ENCODE data around the gene NKD1.
"Not testable (repeated sequence)": the region's sequence is repeated elsewhere in the genome, so short reads cannot be mapped to it uniquely, and the experiment has no call there.

The NKD1 gene, protein sequence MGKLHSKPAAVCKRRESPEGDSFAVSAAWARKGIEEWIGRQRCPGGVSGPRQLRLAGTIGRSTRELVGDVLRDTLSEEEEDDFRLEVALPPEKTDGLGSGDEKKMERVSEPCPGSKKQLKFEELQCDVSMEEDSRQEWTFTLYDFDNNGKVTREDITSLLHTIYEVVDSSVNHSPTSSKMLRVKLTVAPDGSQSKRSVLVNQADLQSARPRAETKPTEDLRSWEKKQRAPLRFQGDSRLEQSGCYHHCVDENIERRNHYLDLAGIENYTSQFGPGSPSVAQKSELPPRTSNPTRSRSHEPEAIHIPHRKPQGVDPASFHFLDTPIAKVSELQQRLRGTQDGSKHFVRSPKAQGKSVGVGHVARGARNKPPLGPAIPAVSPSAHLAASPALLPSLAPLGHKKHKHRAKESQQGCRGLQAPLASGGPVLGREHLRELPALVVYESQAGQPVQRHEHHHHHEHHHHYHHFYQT

DNA sequence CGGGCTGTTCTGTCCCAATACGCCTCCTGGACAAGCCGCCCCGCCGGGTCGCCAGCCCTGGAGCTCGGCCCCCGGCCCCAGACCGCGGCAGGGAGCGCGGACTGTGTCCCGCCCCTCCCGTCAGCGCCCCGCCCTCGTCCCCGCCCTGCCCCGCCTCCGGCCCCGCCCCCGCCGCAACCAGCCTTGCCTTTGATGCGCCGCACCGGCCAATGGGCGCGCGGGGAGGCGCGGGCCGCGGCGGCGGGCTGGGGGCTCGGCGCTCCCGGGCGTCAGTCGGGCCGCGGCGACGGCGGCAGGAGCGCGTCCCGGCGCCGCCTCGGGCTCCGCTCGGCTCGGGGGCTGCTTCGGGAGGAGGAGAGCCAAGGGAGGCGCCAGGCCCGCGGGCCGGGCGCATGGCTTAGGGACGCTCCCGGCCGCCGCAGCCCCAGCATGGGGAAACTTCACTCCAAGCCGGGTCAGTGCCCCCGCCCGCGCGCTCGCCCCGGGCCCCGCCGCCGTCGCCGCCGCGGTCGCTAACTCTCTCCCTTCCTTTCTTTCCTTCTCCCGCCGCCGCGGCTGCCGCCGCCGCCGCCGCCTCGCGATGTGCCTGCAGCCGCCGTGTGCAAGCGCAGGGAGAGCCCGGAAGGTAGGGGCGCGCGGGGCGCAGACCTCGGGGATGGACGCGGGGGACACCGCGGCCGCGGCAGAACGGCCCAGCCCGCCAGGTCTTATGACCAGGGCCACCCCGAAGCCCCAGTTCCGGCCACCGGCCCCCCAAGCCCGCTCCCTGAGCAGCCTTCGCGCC is at the start of gene NKD1:
TSS of gene NKD1 (plus strand) at position 272 of the 784 bp plus-strand sequence. CDS start at position 430, 158 bp downstream.
- peak; percentile 78 to 83 for DNase-seq

- DNase-seq = no peak
Measured at GRCh38 chr16:50498431-50499155, 49.6 kb upstream of the NKD1 start.

DNA sequence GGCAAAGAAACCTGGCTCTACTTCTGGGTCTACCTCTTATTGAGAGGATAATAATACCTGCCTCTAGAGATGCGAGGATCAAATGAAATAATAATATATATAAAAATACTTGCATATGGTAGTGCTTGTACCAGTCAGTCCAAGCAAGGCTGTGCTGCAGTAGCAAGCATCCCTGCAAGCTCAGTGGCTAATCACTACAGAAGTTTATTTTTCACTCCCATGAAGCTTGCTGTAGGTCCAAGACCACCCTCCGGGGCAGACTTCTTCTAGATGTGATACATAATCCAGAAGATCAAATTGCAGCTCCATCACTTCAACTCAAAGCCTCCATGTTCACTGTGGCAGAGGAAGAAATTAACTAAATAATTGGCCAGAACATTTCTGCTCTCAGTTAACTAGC is 48.9 kb upstream of the NKD1 start:
- peak in 1 of 2 experiments; percentile 4 for DNase-seq

GRCh38 chr16:50500171-50500874 is 47.9 kb upstream of the NKD1 start:
- DNase-seq = no peak

- no peak for DNase-seq
Measured at GRCh38 chr16:50501251-50501650, 46.9 kb upstream of the NKD1 start.

DNA sequence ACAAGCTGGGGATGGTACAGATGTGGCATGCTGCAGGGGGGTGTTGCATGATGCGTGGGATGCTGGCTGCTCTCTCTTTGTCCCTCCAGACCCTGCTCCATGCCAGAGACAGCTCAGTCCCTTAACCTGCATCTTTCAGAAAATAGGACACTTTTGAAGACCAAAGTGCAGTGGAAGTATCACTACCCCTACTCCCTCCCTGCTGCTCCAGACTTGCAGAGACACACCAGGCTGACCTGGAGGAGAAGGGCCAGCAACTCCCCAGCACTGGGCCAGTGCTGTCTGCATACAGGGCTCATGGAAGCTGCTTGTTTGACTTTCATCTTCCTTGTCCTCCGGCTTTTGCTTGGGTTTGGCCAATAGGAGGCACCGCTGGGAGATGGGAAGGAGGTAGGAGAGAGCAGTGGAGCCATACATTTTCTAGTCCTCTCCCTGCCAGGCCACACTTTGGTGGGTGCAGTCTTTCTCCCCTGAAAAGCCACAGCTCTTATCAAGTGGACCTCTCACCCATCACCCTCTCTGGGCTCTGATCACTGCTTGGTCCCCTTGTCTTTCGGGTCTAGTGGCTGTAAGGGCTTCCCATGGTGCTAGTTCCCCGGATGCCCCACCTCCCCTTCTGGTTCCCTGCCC is 46.1 kb upstream of the NKD1 start:
- DNase-seq = no peak

DNA sequence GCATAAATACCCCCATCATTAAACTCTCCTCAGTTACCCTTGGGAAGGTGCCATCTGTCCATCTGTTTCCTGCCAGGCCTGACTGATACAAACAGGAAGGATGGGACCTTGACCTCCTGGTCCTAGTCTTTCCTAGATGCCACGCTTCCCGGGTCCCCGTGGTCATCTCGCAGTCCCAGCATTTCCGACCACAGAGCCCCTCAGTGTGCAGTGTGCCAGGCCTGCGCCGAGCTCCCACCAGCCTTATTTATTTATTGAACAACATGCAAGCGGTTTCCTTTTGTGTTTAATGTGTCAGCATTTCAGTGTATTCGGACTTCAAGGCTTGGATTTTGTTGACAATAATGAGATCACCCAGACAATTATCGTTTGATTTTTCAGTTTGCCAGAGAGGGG is 45.6 kb upstream of the NKD1 start:
- no peak for DNase-seq

GRCh38 chr16:50503868-50504531 is 44.2 kb upstream of the NKD1 start:
- not testable (repeated sequence) for DNase-seq

GRCh38 chr16:50505115-50505514 is 43.1 kb upstream of the NKD1 start:
- DNase-seq = no peak

GRCh38 chr16:50505714-50506542 is 42.3 kb upstream of the NKD1 start:
- DNase-seq = no peak

DNA sequence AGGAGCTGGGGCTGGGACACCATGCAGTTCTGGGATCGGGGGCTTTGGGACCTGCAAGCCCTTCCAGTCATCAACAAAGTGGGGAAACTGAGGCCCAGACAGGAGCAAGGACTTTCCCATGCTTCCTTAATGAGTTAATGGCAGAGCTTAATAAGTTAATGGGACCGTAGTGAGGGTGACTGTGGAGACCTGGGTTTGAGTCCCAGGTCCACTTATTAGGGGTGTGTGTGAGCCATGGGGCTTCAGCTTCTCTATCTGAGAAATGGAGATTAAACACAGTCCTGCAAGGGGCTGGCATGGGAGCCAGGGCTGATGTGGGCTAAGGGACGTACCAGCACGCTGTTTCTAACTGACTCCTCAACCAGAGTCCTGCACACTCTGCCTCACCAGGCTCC is 41.7 kb upstream of the NKD1 start:
- no peak for DNase-seq

- no peak for DNase-seq
Measured at GRCh38 chr16:50507397-50507796, 40.8 kb upstream of the NKD1 start.

- DNase-seq = peak; percentile 68 to 70
Measured at GRCh38 chr16:50509521-50510341, 38.5 kb upstream of the NKD1 start.

DNA sequence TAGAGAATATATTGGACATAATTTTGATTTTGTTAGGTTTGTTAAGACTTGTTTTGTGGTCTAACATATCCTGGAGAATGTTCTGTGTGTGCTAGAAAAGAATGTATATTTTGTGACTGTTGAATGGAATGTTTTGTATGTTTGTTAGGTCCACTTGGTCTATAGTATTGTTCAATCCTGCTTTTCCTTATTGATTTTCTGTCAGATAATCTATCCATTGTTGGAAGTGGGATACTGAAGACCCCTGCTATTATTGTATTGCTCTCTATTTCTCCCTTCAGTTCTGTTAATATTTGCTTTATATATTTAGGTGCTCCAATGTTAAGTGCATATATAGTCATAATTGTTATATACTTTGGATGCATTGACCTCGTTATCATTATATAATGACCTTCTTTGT is 33.0 kb upstream of the NKD1 start:
- no peak for DNase-seq

DNA sequence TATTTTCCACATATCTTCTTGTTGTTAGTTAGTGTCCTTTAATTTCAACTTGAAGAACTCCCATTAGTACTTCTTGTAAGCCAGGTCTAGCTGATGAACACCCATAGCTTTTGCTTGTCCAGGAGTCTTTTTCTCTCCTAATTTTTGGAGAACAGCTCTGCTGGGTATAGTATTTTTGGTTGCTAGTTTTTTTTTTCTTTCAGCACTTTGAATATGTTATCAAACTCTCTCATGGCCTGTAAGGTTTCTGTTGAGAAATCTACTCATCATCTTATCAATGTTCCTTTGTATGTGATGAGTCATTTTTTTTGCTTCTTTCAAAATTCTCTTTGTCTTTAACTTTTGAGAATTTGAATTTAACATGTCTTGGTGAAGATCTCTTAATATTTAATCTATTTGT is 31.8 kb upstream of the NKD1 start:
- DNase-seq = no peak

DNA sequence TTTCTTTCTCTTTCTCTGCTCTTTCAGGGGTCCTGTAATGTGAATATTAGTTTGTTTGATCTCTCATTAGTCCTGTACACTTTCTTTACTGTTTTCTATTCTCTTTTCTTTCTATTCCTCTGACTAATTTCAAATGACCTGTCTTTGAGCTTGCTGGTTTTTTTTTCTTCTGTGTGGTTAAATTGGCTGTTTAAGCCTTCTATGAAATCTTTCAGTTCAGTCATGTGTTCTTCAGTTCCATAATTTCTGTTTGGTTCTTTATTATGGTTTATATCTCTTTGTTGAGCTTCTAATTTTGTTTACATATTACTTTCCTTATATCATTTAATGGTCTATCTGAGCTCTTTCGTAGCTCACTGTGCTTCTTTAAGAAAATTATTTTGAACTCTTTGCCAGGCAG is 31.3 kb upstream of the NKD1 start:
- no peak for DNase-seq

- DNase-seq = no peak
Measured at GRCh38 chr16:50517450-50518252, 30.5 kb upstream of the NKD1 start.

GRCh38 chr16:50519001-50519400 is 29.2 kb upstream of the NKD1 start:
- no peak for DNase-seq

GRCh38 chr16:50519602-50520001 is 28.6 kb upstream of the NKD1 start:
- no peak for DNase-seq
